GM23248 (cell line): Measurements from ENCODE around the gene HES2.

Experiments
- EZH2 ChIP-seq: fragments of 200-600 bp; sonication (generic); IDR thresholded peaks from 2 replicates; pipeline ENCODE4 v1.6.1; 2018; ENCODE audit warnings: antibody characterized with exemption, mild to moderate bottlenecking; ENCODE audit not compliant: insufficient read depth, poor library complexity, severe bottlenecking
- EZH2phosphoT487 ChIP-seq: fragments of 200-600 bp; sonication (generic); IDR thresholded peaks from 2 replicates; pipeline ENCODE4 v1.6.1; 2018; ENCODE audit warnings: antibody characterized with exemption, moderate library complexity, mild to moderate bottlenecking, low read depth; ENCODE audit not compliant: insufficient read depth

GRCh38 chr1:6396998-6397397, 22.7 kb downstream of the HES2 start:
- TF ChIP-seq EZH2 (no peak), EZH2phosphoT487 (no peak)
